ENCODE data around the gene LMX1A. TPM values are rescaled to one million over a fixed set of nuclear protein-coding genes. Genes with fewer than 3 reads are reported as not detected.

LMX1A gene
- total and polyA plus RNA-seq, 9 of the 15 experiments (the other 6 are each of a cell fraction or from before 2014, with no cell fraction given): not detected

DNA sequence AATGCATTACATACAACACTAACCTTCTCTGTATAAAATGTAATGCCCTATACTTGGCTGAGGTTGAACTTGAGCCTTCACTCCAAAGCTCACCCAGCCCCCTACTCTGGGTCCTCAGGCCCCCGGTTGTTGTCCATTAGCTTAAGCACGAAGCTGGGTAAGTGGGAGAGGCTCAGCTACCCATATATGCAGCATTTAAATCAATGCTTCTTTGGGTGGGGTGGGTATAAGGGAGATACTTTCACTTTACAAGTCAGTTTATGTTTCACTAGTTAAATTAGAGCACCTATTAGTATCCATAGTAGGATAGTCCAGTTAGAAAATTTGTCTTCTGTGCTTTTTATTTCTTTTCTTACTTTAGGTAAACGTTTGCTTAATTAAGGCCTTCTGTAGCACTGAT, 151.4 kb downstream of the LMX1A start (continued):
- TF ChIP-seq, protein P1, sequence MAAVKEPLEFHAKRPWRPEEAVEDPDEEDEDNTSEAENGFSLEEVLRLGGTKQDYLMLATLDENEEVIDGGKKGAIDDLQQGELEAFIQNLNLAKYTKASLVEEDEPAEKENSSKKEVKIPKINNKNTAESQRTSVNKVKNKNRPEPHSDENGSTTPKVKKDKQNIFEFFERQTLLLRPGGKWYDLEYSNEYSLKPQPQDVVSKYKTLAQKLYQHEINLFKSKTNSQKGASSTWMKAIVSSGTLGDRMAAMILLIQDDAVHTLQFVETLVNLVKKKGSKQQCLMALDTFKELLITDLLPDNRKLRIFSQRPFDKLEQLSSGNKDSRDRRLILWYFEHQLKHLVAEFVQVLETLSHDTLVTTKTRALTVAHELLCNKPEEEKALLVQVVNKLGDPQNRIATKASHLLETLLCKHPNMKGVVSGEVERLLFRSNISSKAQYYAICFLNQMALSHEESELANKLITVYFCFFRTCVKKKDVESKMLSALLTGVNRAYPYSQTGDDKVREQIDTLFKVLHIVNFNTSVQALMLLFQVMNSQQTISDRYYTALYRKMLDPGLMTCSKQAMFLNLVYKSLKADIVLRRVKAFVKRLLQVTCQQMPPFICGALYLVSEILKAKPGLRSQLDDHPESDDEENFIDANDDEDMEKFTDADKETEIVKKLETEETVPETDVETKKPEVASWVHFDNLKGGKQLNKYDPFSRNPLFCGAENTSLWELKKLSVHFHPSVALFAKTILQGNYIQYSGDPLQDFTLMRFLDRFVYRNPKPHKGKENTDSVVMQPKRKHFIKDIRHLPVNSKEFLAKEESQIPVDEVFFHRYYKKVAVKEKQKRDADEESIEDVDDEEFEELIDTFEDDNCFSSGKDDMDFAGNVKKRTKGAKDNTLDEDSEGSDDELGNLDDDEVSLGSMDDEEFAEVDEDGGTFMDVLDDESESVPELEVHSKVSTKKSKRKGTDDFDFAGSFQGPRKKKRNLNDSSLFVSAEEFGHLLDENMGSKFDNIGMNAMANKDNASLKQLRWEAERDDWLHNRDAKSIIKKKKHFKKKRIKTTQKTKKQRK (IDR thresholded peaks at IDR 0.05; ENCODE audit: borderline replicate concordance, low read depth, low read length): no peak
- no peak for TF ChIP-seq BACH1 (tag; IDR thresholded peaks at IDR 0.05)
- no peak for TF ChIP-seq KDM1A (IDR thresholded peaks at IDR 0.05)
- no peak for TF ChIP-seq JUN (IDR thresholded peaks at IDR 0.05; ENCODE audit: borderline replicate concordance, low read depth, low read length)
- no peak for TF ChIP-seq JUN (CRISPR knock-in tag; IDR thresholded peaks at IDR 0.05; ENCODE audit: borderline replicate concordance)
- no peak for TF ChIP-seq SMARCC2 (IDR thresholded peaks at IDR 0.05; ENCODE audit: low read depth)
- TF ChIP-seq NR2C1 (IDR thresholded peaks at IDR 0.05): no peak
- TF ChIP-seq NR2C1 (tag; IDR thresholded peaks at IDR 0.05): no peak
- no peak for TF ChIP-seq MAZ (CRISPR knock-in tag; conservative IDR thresholded peaks at IDR 0.05 in 1 of 2, IDR thresholded peaks at IDR 0.05 in 1 of 2)
- no peak for TF ChIP-seq ATF7 (IDR thresholded peaks at IDR 0.05)
- TF ChIP-seq, protein P2, sequence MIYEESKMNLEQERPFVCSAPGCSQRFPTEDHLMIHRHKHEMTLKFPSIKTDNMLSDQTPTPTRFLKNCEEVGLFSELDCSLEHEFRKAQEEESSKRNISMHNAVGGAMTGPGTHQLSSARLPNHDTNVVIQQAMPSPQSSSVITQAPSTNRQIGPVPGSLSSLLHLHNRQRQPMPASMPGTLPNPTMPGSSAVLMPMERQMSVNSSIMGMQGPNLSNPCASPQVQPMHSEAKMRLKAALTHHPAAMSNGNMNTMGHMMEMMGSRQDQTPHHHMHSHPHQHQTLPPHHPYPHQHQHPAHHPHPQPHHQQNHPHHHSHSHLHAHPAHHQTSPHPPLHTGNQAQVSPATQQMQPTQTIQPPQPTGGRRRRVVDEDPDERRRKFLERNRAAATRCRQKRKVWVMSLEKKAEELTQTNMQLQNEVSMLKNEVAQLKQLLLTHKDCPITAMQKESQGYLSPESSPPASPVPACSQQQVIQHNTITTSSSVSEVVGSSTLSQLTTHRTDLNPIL (CRISPR knock-in tag; IDR thresholded peaks at IDR 0.05): no peak
- TF ChIP-seq HNRNPUL1 (IDR thresholded peaks at IDR 0.05; ENCODE audit: low read length): no peak
